Measurements from ENCODE around the gene MIF.

DNA sequence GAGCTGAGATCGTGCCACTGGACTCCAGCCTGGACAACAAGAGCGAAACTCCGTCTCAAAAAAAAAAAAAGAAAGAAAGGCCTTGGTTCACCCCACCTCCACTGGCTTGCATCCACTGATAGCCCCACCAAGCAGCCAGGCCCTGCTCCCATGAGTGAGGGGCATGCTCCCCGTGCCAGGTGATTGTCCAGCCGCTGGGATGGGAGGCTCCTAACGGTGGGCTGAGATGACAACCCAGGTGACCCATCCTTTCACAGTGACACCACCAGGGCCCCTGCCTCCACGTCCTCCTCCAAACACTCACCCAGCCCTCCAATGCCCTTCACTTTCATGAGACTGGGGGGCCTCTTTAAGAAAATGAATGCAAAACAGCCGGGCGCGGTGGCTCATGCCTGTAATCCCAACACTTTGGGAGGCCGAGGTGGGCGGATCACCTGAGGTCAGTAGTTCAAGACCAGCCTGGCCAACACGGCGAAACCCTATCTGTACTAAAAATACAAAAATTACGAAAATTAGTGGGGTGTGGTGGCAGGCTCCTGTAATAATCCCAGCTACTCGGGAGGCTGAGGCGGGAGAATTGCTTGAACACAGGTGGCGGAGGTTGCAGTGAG lies 46.8 kb upstream of the MIF start:
- TF ChIP-seq POLR2AphosphoS2 (conservative IDR thresholded peaks at IDR 0.05; ENCODE audit: low read length): no peak
- TF ChIP-seq CBX8 (IDR thresholded peaks at IDR 0.05): no peak
- TF ChIP-seq, protein P1, sequence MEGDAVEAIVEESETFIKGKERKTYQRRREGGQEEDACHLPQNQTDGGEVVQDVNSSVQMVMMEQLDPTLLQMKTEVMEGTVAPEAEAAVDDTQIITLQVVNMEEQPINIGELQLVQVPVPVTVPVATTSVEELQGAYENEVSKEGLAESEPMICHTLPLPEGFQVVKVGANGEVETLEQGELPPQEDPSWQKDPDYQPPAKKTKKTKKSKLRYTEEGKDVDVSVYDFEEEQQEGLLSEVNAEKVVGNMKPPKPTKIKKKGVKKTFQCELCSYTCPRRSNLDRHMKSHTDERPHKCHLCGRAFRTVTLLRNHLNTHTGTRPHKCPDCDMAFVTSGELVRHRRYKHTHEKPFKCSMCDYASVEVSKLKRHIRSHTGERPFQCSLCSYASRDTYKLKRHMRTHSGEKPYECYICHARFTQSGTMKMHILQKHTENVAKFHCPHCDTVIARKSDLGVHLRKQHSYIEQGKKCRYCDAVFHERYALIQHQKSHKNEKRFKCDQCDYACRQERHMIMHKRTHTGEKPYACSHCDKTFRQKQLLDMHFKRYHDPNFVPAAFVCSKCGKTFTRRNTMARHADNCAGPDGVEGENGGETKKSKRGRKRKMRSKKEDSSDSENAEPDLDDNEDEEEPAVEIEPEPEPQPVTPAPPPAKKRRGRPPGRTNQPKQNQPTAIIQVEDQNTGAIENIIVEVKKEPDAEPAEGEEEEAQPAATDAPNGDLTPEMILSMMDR (IDR thresholded peaks at IDR 0.05): no peak
